RWPE2 (cell line): ENCODE measurements around the gene KCNMA1.

Source experiments
- ATAC-seq: fragments of 200-7000 bp; cut with Tn5 transposase; 3 replicates; pipeline ENCODE4 v1.9.1; 2021; ENCODE audit warnings: low read depth
- DNase-seq: peaks from one replicate; pipeline ENCODE4 v3.0.0-alpha.2; 2020; ENCODE audit warnings: low spot score
- H3K27ac ChIP-seq: fragments of 450-650 bp; 2 replicates; pipeline ENCODE4 v1.5.1; 2017; ENCODE audit warnings: mild to moderate bottlenecking; ENCODE audit not compliant: poor library complexity, severe bottlenecking
- H3K27me3 ChIP-seq: fragments of 250-450 bp; sonication (Bioruptor Pico); 2 replicates; pipeline ENCODE4 v1.5.1; 2021; ENCODE audit warnings: mild to moderate bottlenecking, moderate library complexity; ENCODE audit not compliant: insufficient read depth, poor library complexity, severe bottlenecking
- H3K36me3 ChIP-seq: fragments of 250-450 bp; sonication (Bioruptor Pico); 2 replicates; pipeline ENCODE4 v1.5.1; 2020; ENCODE audit warnings: low read depth, mild to moderate bottlenecking, moderate library complexity
- H3K4me1 ChIP-seq: fragments of 250-450 bp; sonication (Bioruptor Pico); 2 replicates; pipeline ENCODE4 v1.5.1; 2021; ENCODE audit warnings: mild to moderate bottlenecking, moderate library complexity; ENCODE audit not compliant: insufficient read depth, poor library complexity, severe bottlenecking
- H3K4me3 ChIP-seq: fragments of 250-450 bp; sonication (Bioruptor Pico); 2 replicates; pipeline ENCODE4 v1.5.1; 2021; ENCODE audit warnings: mild to moderate bottlenecking, moderate library complexity; ENCODE audit not compliant: severe bottlenecking
- H3K9me3 ChIP-seq: fragments of 250-450 bp; sonication (Bioruptor Pico); 2 replicates; pipeline ENCODE4 v1.5.1; 2021; ENCODE audit warnings: mild to moderate bottlenecking, moderate library complexity; ENCODE audit not compliant: severe bottlenecking
- TF ChIP-seq, protein P1 (sequence below): fragments of 450-650 bp; IDR thresholded peaks from one replicate; pipeline ENCODE4 v1.5.1; 2017; ENCODE audit warnings: mild to moderate bottlenecking, moderate library complexity; ENCODE audit not compliant: poor library complexity, severe bottlenecking

The KCNMA1 gene

DNA sequence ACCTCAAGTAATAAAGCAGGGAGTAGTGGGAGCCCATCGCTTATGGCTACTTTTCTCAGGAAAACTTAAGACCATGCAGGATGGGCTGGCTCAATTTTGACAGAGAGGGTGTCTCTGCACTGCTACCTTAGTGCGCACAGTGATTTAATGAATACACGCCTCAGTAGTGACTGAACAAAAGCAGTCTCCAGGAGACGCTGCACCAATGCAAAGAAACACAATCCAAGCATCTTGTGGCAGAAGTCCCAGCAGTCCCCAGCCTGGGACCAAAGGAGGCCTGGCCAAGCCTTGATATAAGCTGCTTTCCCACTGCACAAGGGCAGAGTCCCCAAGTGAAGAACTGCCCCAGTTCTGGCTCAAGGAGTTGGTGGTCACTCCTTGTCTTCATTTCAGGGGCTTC lies 368.9 kb downstream of the KCNMA1 start:
- H3K4me3 ChIP-seq: no peak overlapping the region
- no peaks in the 10 kb centered on the region for H3K36me3 ChIP-seq
- no peaks in the 10 kb centered on the region for H3K27me3 ChIP-seq
- no peak for DNase-seq
- ATAC-seq: no peak
- H3K9me3 ChIP-seq: no peaks in the 10 kb centered on the region
- TF ChIP-seq, protein P1, sequence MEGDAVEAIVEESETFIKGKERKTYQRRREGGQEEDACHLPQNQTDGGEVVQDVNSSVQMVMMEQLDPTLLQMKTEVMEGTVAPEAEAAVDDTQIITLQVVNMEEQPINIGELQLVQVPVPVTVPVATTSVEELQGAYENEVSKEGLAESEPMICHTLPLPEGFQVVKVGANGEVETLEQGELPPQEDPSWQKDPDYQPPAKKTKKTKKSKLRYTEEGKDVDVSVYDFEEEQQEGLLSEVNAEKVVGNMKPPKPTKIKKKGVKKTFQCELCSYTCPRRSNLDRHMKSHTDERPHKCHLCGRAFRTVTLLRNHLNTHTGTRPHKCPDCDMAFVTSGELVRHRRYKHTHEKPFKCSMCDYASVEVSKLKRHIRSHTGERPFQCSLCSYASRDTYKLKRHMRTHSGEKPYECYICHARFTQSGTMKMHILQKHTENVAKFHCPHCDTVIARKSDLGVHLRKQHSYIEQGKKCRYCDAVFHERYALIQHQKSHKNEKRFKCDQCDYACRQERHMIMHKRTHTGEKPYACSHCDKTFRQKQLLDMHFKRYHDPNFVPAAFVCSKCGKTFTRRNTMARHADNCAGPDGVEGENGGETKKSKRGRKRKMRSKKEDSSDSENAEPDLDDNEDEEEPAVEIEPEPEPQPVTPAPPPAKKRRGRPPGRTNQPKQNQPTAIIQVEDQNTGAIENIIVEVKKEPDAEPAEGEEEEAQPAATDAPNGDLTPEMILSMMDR: no peak
- H3K27ac ChIP-seq: no peak overlapping the region
- H3K4me1 ChIP-seq: peaks cover 6% of the 10 kb centered on the region

DNA sequence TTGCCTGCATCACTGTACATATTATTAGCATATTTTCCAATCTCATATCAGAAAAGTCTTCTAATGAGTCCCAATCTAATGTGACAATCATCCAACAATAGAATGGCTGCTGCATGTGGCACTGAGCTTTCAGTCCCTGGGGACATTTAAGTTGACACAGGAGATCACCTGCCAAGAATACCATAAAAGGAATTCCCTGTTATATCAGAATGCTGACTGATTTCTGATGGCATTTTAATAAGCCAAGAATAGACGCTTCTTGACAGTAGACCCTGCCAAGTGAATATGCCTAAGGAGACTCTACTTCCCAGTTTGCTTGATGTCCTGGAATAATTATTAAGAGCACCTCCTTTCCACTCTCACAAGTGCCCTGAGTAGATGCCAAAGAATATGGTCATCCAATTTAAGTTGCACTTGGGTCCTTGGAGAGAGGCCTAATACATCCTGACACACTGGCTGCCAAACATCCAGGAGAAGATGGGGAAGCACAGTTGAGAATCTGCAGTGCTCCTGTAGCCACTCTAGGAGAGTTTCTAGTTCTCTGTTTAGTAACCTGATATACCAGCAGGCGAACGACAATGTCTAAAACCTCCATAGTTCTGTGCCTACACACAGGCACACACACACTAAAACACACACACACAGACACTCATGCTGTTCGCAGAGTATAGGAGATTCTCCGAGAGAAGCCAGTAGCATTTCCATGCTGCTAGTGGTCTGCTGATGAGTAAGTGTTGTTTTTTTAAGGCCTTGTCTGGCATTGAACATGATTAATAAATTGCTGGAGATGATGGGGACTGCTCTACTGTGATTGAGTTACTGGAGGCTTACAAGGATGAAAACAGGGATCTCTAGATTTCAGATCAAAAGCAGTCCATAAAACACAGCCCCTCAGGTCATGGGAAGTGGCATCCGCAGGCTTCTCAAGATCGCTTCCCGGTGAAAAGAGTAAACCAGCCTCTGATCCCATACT lies 369.6 kb downstream of the KCNMA1 start:
- peaks cover under 1% of the 10 kb centered on the region for H3K4me1 ChIP-seq
- TF ChIP-seq, protein P1: no peak
- no peak overlapping the region for H3K27ac ChIP-seq
- no peak overlapping the region for H3K4me3 ChIP-seq
- ATAC-seq (no peak), DNase-seq (no peak)
- H3K9me3 ChIP-seq: no peaks in the 10 kb centered on the region
- no peaks in the 10 kb centered on the region for H3K27me3 ChIP-seq
- no peaks in the 10 kb centered on the region for H3K36me3 ChIP-seq

DNA sequence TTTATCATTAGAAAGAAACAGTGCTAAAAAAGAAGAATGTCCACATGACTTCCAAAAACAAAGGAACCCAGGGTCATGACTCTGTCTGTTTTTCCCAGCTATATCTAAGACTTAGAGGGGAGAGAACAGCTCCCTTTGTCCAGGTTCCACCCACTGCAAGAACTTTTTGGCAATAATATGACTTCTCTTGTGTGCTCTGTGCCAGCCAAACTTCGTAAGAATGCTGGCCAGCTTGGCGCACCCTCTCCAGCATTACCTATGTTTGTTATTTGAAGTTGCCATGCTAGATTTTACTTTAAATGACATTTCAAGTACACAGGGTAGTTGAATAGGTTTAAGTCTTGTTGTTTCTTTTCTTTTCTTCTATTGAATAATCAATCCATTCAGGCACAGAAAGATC lies 371.4 kb downstream of the KCNMA1 start:
- DNase-seq (no peak), ATAC-seq (no peak)
- Histone ChIP-seq H3K27me3 (no peaks in the 10 kb centered on the region), H3K9me3 (no peaks in the 10 kb centered on the region), H3K4me3 (no peak overlapping the region), H3K36me3 (no peaks in the 10 kb centered on the region), H3K4me1 (no peaks in the 10 kb centered on the region), H3K27ac (no peak overlapping the region)
- TF ChIP-seq, protein P1: no peak

DNA sequence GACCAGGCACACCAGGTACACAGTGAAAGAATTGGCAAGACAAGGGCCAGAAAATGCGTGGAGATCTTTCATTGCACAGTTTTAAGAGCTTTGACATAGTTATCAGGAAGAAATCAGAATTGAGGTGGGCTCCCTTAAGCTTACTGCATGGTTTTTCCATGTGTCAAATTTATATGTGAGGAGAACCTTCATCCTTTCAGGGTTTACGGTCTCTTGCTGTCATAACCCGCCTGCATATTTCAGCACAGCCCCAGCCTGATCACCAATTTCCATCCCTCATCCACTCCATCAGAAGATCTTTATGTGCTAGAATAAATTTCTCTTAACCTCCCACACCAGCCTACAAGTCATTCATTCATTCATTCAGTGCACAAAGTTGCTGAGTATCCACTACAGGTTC lies 373.1 kb downstream of the KCNMA1 start:
- no peaks in the 10 kb centered on the region for H3K9me3 ChIP-seq
- H3K36me3 ChIP-seq: no peaks in the 10 kb centered on the region
- no peak overlapping the region for H3K27ac ChIP-seq
- no peaks in the 10 kb centered on the region for H3K4me1 ChIP-seq
- H3K27me3 ChIP-seq: no peaks in the 10 kb centered on the region
- TF ChIP-seq, protein P1: no peak
- H3K4me3 ChIP-seq: no peak overlapping the region
- DNase-seq: no peak
- no peak for ATAC-seq

DNA sequence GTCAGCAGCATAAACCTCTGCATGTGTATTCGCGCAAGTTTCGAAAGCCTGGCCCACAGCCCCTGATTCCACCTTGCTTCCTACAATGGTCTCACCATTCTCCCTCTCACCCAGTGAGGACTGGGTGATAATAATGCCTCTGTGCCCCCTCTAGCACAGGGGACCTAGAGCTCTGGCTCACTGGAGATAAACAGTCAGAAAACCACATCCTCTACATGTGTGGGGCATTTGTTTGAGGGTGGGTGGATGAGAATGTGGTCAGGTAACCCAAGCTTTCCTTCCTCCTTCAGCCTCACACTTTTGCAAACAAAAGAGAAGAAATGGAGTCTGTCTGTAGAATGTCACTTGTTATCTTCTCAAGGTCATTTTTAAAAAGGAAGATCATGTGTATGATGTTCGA lies 373.5 kb downstream of the KCNMA1 start:
- no peak for DNase-seq
- no peaks in the 10 kb centered on the region for H3K36me3 ChIP-seq
- TF ChIP-seq, protein P1: no peak
- no peak overlapping the region for H3K4me3 ChIP-seq
- no peak overlapping the region for H3K27ac ChIP-seq
- no peak for ATAC-seq
- H3K27me3 ChIP-seq: no peaks in the 10 kb centered on the region
- H3K4me1 ChIP-seq: no peaks in the 10 kb centered on the region
- no peaks in the 10 kb centered on the region for H3K9me3 ChIP-seq
